Transverse colon (tissue), 4 donors: ENCODE results near the gene PTPN18. TPM values are rescaled to one million over a fixed set of nuclear protein-coding genes. Genes with fewer than 3 reads are reported as not detected.

Experiments
- DNase-seq: peaks from one replicate; pipeline ENCODE4 v3.0.0-alpha.2; 2019
- H3K27ac ChIP-seq, 4 donors: fragments of 200-600 bp; sonication (generic); 2 replicates each; pipeline ENCODE4 v1.5.1; 2016 to 2018; ENCODE audit warnings: inconsistent platforms in 4 of 4
- H3K27me3 ChIP-seq: fragments of 200-600 bp; sonication (generic); 2 replicates; pipeline ENCODE4 v1.5.1; 2017; ENCODE audit warnings: inconsistent platforms
- H3K36me3 ChIP-seq, 4 donors: fragments of 200-600 bp; sonication (generic); 2 replicates each; pipeline ENCODE4 v1.5.1; 2017 to 2019; ENCODE audit warnings: inconsistent platforms in 4 of 4
- H3K4me1 ChIP-seq, 4 donors: fragments of 200-600 bp; sonication (generic); 2 replicates each; pipeline ENCODE4 v1.5.1; 2017 to 2020; ENCODE audit warnings: inconsistent platforms in 4 of 4
- H3K4me3 ChIP-seq, 4 donors: fragments of 200-600 bp; sonication (generic); 1 replicate in 1 of 4; 2 replicates in 3 of 4; pipeline versions ENCODE4 v1.5.1 to v1.6.1; 2017 to 2019; ENCODE audit warnings: inconsistent platforms in 4 of 4
- H3K9me3 ChIP-seq, 2 donors: fragments of 200-600 bp; sonication (generic); 2 replicates each; pipeline ENCODE4 v1.5.1; 2017 to 2019; ENCODE audit warnings: inconsistent platforms in 2 of 2
- EP300 ChIP-seq: sonication (generic); formaldehyde crosslinking; IDR thresholded peaks from one replicate; pipeline ENCODE4 v1.6.1; 2017; ENCODE audit warnings: antibody characterized with exemption, low read depth
- POLR2A ChIP-seq: fragments of 450-650 bp; IDR thresholded peaks from one replicate; pipeline ENCODE4 v1.6.1; 2016; ENCODE audit warnings: antibody characterized with exemption, mild to moderate bottlenecking, moderate library complexity
- POLR2AphosphoS5 ChIP-seq, 3 donors: sonication (generic); formaldehyde crosslinking; IDR thresholded peaks; one replicate each; pipeline ENCODE4 v1.6.1; 2016; ENCODE audit warnings: antibody characterized with exemption in 3 of 3
- WGBS, 2 donors: methylation state at CpG; one replicate each; pipeline ENCODE4 v1.1.5; 2018; ENCODE audit warnings: low coverage in 1 of 2; 5-methylcytosine and 5-hydroxymethylcytosine counted together
- in situ Hi-C, 4 donors: fragments of 200-750 bp; cut with MboI; loops; one replicate each; pipeline versions ENCODE4 v1.15.0 to v1.15.1; 2017; ENCODE audit warnings: low sequenced_read_pairs in 3 of 4, low pct_ligation_motif_present in 1 of 4, low pct_unique_long_range_greater_than_20kb in 1 of 4
- intact Hi-C: fragments of 100-400 bp; cut with DNase I; formaldehyde crosslinking; loops from one replicate; pipeline ENCODE4 v1.15.1; 2023; ENCODE audit warnings: low total_unique reads
- total RNA-seq, 4 donors: library from RNA; depleted of rRNA; stranded (reverse); fragments of >200 nt; gene quantifications; one replicate each; pipeline ENCODE4 v1.1.0, GENCODE V29; 2016
- TF ChIP-seq, protein P1 (sequence below), 5 experiments: fragments of 200-600 bp in 3 of 5; fragments of 450-650 bp in 2 of 5; sonication (generic) in 3 of 5; IDR thresholded peaks; 1 replicate in 2 of 5; 2 replicates in 3 of 5; pipeline ENCODE4 v1.5.1; 2016 to 2017; ENCODE audit warnings: antibody characterized with exemption in 5 of 5, inconsistent platforms in 3 of 5, mild to moderate bottlenecking in 2 of 5, moderate library complexity in 1 of 5

Gene PTPN18
- total RNA-seq, 4 donors from 2014 or later: 136 to 168 (median 148) TPM

DNA sequence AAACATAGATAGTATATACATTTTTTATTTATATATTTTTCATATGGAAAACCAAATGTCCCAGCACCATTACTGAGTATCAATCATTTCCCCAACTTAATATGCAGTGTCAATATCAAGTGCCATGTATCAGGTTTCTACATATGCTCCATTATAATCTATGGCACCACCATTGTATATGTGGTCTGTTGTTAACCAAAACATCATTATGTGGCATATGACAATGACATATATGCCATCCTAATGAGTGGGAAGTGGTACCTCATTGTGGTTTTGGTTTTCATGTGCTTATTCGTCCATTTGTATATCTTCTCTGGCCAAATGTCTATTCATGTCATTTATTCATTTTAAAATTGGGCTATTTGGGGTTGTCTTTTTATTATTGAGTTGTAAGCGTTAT lies 9.2 kb downstream of the PTPN18 start:
- in situ Hi-C loops: no loop called here
- H3K27ac ChIP-seq: no peak overlapping the region
- no peaks in the 10 kb centered on the region for H3K4me1 ChIP-seq
- H3K36me3 ChIP-seq: no peaks in the 10 kb centered on the region
- no peak for TF ChIP-seq POLR2AphosphoS5 (IDR thresholded peaks at IDR 0.05)
- TF ChIP-seq EP300: no peak
- no peak for TF ChIP-seq POLR2A
- TF ChIP-seq, protein P1, sequence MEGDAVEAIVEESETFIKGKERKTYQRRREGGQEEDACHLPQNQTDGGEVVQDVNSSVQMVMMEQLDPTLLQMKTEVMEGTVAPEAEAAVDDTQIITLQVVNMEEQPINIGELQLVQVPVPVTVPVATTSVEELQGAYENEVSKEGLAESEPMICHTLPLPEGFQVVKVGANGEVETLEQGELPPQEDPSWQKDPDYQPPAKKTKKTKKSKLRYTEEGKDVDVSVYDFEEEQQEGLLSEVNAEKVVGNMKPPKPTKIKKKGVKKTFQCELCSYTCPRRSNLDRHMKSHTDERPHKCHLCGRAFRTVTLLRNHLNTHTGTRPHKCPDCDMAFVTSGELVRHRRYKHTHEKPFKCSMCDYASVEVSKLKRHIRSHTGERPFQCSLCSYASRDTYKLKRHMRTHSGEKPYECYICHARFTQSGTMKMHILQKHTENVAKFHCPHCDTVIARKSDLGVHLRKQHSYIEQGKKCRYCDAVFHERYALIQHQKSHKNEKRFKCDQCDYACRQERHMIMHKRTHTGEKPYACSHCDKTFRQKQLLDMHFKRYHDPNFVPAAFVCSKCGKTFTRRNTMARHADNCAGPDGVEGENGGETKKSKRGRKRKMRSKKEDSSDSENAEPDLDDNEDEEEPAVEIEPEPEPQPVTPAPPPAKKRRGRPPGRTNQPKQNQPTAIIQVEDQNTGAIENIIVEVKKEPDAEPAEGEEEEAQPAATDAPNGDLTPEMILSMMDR (IDR thresholded peaks at IDR 0.05): no peak
- intact Hi-C loops: no loop called here
- WGBS, 2 donors: 70 to 79% methylated on average over 2 of the region's 2 CpGs
- H3K9me3 ChIP-seq: no peaks in the 10 kb centered on the region
- no peaks in the 10 kb centered on the region for H3K27me3 ChIP-seq
- DNase-seq: no peak
- no peak overlapping the region for H3K4me3 ChIP-seq

DNA sequence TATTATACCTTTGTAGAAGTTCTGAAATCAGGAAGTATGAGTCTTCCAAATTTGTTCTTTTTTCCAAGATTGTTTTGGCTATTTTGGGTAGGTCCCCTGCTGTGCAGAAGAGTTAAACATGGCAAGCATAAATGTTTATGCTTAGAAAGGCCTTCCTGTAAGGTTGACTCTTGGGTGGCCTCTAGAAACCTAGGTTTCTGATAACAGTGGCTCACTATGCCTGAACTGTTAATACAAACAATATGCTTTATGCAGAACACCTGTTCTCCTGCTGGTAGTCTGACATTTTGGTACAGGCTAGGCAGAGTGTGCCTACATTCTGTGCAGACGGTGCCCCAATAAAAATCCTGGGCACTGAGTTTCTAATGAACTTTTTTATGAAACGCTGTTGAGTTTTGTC lies 10.1 kb downstream of the PTPN18 start:
- DNase-seq: no peak
- Histone ChIP-seq H3K4me1 (peaks cover 0 to 3% (median 2%) of the 10 kb centered on the region in 4 donors), H3K4me3 (no peak overlapping the region), H3K9me3 (no peaks in the 10 kb centered on the region), H3K27ac (no peak overlapping the region), H3K36me3 (no peaks in the 10 kb centered on the region), H3K27me3 (no peaks in the 10 kb centered on the region)
- in situ Hi-C loops (no loop called here), intact Hi-C loops (no loop called here)
- TF ChIP-seq EP300: no peak
- TF ChIP-seq, protein P1 (IDR thresholded peaks at IDR 0.05): no peak
- no peak for TF ChIP-seq POLR2AphosphoS5 (IDR thresholded peaks at IDR 0.05)
- TF ChIP-seq POLR2A: no peak
- 83 to 84% methylated on average over 2 of the region's 2 CpGs for WGBS, 2 donors

DNA sequence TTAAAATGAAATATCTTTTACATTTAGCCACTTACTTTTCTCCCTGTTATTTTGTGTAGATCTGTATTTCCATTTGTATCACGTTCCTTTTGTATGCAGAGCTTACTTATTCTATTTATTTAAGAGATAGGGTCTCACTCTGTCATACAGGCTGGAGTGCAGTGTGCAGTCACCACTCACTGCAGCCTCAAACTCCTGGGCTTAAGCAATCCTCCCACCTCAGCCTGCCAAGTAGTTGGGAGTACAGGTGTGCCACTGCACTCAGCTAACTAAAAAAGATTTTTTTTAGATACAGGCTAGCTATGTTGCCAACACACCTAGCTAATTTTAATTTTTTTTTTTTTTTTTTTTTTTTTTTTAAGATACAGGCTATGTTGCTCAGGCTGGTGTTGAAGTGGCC lies 10.9 kb downstream of the PTPN18 start:
- H3K27me3 ChIP-seq: no peaks in the 10 kb centered on the region
- H3K27ac ChIP-seq: no peak overlapping the region
- WGBS, 2 donors: 83 to 100% methylated on average over 1 of the region's 1 CpG
- in situ Hi-C loops: no loop called here
- TF ChIP-seq, protein P1 (IDR thresholded peaks at IDR 0.05): no peak
- TF ChIP-seq POLR2A (no peak), EP300 (no peak), POLR2AphosphoS5 (IDR thresholded peaks at IDR 0.05) (no peak)
- no peaks in the 10 kb centered on the region for H3K36me3 ChIP-seq
- no peak overlapping the region for H3K4me3 ChIP-seq
- peaks cover 0 to 11% (median 4%) of the 10 kb centered on the region in 4 donors for H3K4me1 ChIP-seq
- intact Hi-C loops: no loop called here
- H3K9me3 ChIP-seq: no peaks in the 10 kb centered on the region
- DNase-seq: no peak

DNA sequence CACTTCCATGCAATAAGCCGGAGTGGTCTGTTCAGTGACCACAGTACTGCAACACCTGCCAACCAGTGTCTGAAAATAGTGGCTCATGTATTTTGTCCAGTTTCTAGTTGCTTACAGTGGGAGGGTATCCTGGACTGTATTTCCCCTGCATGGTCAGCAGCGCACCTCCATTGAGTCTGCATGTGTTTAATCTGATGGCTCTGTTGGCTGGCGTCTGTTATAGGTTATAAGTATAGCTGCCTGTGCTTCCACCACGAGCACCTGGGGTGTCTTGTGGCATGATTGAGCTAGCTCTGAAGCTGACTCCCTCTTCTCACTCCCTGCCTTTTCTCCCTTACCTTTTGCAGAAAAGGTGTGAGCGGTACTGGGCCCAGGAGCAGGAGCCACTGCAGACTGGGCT lies 12.9 kb downstream of the PTPN18 start:
- H3K4me1 ChIP-seq: peaks cover 9 to 23% (median 12%) of the 10 kb centered on the region in 4 donors
- H3K9me3 ChIP-seq: no peaks in the 10 kb centered on the region
- H3K27ac ChIP-seq: no peak overlapping the region
- 97 to 100% methylated on average over 1 to 5 of the region's 5 CpGs for WGBS, 2 donors
- H3K36me3 ChIP-seq: no peaks in the 10 kb centered on the region
- no peak for TF ChIP-seq EP300
- no peak for TF ChIP-seq POLR2A
- no peak for TF ChIP-seq POLR2AphosphoS5 (IDR thresholded peaks at IDR 0.05)
- TF ChIP-seq, protein P1 (IDR thresholded peaks at IDR 0.05): no peak
- H3K4me3 ChIP-seq: no peak overlapping the region
- intact Hi-C loops (no loop called here), in situ Hi-C loops (no loop called here)
- no peaks in the 10 kb centered on the region for H3K27me3 ChIP-seq
- no peak for DNase-seq
